NCI-H510A treated with DMSO at 0.1 percent for 48 hours (cell line): ENCODE measurements around the gene CSRNP3.
A peak's percentile ranks its signal among the peaks of the same experiment; 100 is the strongest.

Experiments used
- DNase-seq: peaks from one replicate; lab custom pipeline; 2025; lab: John Stamatoyannopoulos, UW

Gene CSRNP3

DNA sequence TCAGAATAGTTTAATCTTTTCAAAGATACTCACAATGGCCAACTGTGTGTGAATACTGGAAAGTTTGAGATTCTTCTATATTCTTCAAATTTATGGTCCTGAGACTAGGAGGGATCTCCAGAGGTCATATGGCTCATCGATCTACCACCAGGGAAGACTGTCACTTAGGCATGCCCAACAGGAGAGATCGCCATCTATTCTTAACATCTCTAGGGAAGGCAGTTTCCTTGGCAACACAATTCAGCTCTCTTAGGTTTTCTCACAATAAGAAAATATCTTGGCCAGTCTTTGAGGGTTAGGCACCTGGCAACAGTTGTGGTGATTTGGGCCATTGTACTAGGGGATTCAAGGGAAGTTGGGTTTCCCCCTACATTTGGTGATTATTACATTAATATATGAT is 217.3 kb downstream of the CSRNP3 start:
- DNase-seq = no peak

DNA sequence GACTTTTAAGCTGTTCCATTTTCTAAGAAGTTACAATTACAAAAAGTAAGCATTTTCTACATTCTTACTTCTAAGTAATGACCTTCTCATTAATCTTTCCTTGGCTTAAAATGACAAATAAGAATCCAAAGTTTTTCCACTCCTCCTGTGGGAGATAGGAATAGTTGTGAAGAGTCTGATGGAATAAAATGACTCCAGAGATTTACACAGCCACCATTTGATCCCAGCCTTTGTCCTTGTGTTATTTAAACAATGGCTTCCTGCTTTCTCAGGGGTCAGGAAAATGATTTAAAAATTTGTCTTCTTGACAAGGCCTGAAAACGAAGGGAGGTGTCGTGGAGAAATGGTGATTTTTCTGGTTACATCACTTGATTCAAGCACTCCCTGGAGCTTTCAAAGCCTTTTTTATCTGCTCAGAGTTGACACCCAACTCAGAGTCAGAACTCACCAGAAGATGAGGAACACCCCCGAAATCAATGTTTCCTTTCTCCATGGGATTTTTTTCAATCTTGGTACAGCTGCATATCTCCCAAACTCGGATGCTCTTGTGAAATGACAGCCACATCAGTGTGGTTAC is 218.0 kb downstream of the CSRNP3 start:
- DNase-seq = no peak

DNA sequence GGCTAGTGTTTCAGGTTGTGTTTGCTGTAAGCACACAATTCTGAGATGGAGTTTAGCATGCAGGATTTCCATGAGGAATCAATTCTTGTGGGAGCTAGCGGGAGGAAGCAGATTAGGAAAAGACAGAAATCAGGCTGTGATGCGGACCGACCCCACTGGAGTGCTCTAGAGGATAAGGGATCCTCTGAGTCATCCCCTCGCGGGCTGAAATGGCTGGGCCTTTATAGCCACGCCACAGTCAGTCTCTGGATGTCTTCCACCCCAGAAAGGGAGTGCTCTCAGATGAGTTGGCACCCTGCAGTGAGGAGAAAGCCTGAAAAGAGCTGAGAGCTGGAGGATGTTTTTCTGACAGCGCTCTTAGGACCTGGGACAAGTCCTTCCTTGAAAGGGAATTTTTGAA is 222.1 kb downstream of the CSRNP3 start:
- no peak for DNase-seq

DNA sequence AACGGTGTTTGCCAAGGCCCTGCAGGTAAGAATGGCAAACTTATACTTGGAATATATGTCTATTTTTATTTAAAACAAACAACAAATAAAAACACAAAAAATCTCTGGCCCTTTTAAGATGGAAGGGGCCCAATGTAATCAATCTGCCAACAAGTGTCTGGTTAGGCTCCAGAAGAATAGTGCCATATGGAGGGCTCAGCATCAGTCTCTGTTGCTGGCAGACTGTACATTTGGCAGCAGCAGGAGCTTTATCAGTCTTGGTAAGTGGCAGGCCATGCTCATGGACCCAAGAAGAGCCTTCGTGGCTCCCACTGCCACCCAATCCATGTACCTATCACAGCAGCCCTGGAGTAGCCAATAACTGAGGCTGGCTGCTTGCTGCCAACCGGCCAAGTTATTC is 223.4 kb downstream of the CSRNP3 start:
- DNase-seq = no peak

DNA sequence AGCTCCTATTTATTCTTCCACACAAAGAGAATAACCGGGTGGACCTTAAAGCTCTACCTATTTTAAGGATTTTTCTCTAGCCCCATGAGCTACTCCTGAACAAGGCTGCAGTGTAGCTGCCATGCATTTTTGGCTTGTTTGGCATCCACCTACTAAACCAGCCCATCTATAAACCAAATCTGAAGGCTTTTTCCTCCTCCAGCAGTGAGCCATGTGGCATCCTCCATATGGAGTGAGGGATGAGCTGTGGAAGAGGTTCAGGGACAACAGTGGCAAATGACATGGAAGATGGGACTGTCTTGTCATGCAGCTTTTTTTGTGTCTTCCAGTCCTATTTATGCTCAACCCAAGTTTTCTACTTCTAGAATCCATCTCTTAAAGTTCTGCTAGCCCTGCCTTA is 224.3 kb downstream of the CSRNP3 start:
- DNase-seq = no peak

DNA sequence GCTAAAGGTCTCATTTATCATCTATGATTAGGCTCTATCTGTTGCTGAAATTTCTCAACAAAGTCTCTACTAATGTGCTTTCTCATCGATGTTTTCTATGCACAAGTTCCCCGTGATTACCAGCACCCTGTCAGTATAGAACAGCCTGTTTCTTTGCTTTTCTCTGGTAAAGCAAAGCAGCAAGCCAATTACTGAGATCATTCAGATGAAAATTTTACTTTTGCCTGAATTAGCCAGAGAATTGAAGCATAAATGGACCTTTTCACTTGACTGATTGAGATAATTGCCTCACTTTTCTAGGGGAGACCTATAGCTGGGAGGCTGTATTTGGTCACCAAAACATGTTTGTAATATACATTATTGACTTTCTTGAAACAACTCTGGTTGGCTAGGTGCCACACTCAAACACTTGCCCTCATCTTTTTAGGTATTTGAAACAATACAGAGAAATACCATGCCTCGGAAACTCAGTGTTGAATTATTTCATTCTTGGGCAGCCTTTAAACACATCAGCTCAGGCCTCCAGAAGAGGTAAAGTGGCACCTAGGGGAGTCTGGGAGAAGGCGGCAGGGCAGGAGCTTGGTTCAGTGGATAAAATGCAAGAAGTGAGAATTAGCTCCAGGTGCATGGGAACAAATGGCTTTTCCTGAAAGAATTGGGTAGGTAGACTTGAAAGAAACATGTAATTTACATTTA is 228.4 kb downstream of the CSRNP3 start:
- DNase-seq = peak; percentile 14

DNA sequence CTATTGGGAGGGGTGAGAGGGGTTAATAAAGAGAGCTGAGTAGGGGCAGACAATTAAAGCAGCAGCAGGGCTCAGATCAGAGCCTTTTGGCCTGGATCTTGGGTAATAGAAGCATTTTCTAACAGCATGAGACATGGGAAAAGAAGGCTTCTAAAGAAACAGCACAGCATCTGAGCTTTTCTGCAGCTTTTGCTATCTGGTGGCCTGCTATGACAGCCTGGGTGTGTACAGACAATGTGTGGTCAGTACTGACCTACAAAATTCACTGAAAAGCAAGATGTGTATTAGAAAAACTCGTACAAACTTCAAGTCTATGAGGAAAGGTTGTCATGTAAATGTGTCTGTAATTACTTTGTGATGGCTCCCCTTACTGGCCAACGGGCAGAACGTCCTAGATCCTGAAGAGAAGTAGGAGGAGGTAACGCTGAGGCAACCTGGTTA is 229.0 kb downstream of the CSRNP3 start:
- DNase-seq = peak; percentile 48

DNA sequence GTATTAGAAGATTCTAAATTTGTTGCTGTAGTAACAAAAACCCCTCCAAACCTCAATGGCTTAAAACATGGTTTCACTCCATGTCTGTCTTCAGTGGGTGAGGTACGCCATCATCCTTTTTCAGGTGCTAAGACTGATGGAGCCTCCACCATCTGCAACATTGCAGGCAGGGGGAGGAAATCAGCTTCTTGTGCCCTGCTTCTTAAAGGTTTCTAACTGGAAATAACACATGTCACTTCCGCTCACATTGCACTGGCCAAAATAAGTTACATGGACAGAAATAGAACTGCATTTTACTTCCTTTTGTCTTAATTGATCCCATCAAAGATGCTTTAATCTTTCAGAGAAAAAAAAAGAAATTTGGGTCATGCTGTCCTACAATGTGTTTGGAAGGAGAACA is 230.4 kb downstream of the CSRNP3 start:
- no peak for DNase-seq

DNA sequence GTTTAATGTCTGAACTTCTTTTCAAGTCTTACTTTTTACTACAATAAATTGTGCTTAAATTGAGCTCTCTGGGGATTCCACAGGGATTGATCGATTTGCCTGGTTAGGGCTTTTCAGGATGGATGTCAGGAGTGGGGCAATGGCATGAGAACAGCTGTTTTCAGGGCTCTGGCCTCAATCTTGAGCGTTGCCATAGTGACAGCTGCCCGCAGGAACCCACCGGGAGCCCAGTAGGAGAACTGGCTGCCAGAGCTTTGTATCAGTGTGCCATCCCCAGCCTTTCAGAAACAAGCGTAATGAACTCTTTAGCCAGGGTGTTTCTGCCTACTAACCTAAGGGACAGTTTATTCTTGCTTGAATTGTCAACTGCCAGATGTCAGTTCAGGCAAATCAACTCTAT is 231.0 kb downstream of the CSRNP3 start:
- DNase-seq = no peak

DNA sequence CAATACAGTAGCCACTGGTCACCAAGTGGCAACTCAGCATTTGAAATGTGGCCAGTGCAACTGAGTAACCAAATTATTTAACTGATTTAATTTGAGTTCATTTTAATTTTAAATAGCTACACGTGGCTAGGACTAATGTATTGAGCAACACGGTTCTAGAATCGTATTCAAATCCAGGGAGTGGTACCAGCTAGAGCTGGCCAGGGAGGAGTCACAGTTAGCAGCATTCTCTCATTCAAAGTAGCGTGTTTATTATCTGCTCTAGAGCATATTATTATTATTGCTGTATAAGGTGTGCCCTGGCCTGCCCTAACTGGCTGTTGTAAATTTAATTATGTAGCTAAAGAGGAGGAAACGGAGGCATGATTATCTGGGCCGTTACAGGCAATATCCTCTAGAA is 231.6 kb downstream of the CSRNP3 start:
- no peak for DNase-seq

DNA sequence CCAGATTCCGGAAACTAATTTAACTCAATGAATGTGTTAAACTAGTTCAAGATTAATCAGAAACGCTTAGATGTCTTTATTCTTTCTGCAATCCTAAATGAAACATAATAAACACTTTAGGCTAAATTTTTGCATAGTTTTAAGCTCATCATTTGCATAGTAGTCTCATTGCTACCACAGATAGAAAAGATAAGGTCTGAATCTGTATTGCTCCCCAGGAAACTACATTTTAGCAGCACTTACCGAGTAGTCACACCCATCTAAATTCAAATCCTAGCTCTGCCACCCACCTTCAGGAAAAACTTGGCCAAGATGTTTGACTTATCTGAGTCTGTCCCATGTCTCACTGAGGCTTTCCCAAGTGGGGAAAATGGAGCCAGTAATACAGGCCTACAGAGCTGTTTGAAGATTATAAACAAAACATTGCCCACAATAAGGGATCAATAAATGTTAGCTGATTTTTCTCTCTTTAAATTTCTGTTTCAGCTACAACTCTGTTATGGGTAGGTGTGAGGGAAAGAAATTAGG is 237.5 kb downstream of the CSRNP3 start:
- no peak for DNase-seq

DNA sequence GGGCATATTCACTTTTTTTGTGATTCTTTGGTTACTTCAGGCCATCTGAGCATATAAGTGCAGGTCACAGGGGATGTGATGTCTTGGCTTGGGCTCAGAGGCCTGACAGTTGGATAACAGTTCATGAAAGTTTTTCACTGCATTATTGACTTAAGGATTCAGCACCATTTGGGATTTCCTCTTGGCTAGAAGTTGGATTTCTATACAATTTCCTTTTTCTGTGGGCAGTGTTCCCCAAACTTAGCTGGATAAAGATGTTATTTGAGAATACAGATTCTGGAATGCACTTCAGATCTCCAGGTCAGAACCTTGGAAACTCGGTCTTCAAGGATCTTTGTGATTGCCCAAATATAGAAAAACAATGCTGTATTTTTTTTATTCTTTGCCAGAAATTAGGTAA is 246.6 kb downstream of the CSRNP3 start:
- DNase-seq = no peak

DNA sequence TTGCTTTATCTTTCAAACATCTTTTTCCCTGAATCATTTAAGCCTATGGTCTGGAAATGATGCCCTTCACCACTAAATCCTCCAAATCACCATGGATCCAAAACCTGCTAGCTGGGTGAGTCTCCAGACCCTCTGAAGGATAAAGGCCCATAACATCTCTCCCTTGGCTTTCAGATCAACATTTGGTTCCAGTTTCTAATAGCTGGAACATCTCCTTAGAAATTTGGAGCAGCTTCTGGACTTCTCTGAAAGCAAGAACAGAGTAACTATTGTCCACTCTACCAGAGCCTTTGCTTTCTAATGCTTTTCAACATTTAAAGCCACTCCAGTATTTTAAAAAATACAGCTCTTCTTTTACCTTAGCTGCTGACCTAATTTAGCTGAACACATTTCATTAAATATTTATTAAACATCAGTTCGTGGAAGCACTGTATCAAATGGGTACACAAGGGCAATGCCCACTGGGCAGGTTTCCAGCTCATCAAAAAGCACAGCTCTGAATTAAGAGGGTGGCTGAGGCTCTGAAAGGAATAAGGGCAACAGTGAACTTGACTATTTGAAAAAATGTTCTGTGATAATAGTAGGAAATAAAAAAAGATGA is 249.2 kb downstream of the CSRNP3 start:
- DNase-seq = no peak

DNA sequence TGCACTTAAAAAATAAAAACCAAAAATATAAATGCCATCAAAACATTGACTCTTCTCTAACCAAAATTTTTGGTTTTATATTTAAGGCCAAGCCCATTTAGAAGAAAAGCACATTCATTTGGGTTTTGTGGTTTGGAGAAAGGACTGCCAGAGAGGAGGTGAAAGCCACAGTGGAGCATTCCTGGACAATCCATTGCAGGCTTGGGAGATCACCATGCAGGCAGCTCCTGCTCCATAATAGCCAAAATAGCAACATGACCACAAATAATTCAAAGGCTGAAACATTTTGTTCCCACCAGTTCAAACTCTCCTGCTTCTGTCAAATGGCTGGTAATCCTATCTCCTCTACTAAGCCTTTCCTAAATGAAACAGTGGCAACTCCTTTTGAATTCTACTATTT is 251.0 kb downstream of the CSRNP3 start:
- DNase-seq = no peak

DNA sequence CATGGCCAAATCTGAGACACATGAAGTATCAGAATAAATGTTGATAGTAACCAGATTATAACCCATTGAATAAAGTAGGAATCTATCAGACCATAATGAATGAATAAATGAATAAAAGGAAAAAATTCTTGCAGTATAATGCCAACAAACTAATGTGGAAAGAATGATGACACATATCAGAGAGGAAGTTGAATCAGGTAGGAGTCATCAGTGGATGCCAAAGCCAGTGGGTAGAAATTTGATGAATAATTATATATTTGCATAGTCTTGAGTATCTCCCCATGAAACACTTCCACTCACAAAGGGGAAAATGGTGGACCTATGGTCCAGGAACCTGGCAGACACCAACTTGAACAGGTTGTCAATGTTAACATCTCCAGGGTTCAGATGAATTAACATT is 255.9 kb downstream of the CSRNP3 start:
- no peak for DNase-seq
